HepG2 (cell line): Measurements from ENCODE around the gene ENG. TPM values are rescaled to one million over a fixed set of nuclear protein-coding genes. Genes with fewer than 3 reads are reported as not detected.

Experiments used
- ATAC-seq: fragments of 200-7000 bp; cut with Tn5 transposase; 3 replicates; pipeline ENCODE4 v1.9.1; 2020; ENCODE audit warnings: mild to moderate bottlenecking, moderate library complexity
- BruUV-seq: library from RNA; stranded (reverse); fragments of 400-500 nt; replicated peaks from 2 replicates; lab custom pipeline; 2021; lab: Mats Ljungman, UMichigan
- CTCF ChIA-PET: fragments of 300-600 bp; formaldehyde crosslinking; extraction: SDS; loops from one replicate; lab custom pipeline; 2021; ENCODE audit warnings: low total read pairs, inconsistent platforms, low intra/inter-chr PET ratio; lab: Yijun Ruan, JAX
- POLR2A ChIA-PET: fragments of 350-600 bp; sonication (Branson Sonifier 250); formaldehyde crosslinking; loops from one replicate; lab custom pipeline; 2020; ENCODE audit warnings: antibody characterized with exemption, inconsistent platforms; lab: Yijun Ruan, JAX
- DNase-seq: peaks from one replicate; pipeline ENCODE4 v3.0.0-alpha.2; 2015; ENCODE audit warnings: low spot score
- FAIRE-seq: peaks from 3 replicates; lab custom pipeline; 2011; peaks lifted over from hg19 to GRCh38; lab: Jason Lieb, UNC
- H2AFZ ChIP-seq: one replicate; pipeline ENCODE4 v1.6.1; 2011; ENCODE audit warnings: low read length, inconsistent platforms
- H3K27ac ChIP-seq: fragments of 300-600 bp; 3 replicates; pipeline ENCODE4 v1.8.0; 2011; ENCODE audit warnings: mixed run types, mild to moderate bottlenecking, mixed read lengths, low read length, inconsistent platforms; ENCODE audit not compliant: insufficient read depth; ENCODE audit errors: extremely low read length
- H3K27me3 ChIP-seq, 2 experiments: fragments of 200-600 bp in 1 of 2; 2 replicates in 1 of 2; 3 replicates in 1 of 2; pipeline versions ENCODE4 v1.6.0 to v1.8.0; 2011; ENCODE audit warnings: low read length in 2 of 2, mild to moderate bottlenecking in 2 of 2, moderate library complexity in 2 of 2, inconsistent platforms in 1 of 2; ENCODE audit not compliant: insufficient read depth in 2 of 2, control insufficient read depth in 1 of 2
- H3K36me3 ChIP-seq, 2 experiments: fragments of 200-600 bp in 1 of 2; replicated peaks in 1 of 2; 2 replicates in 1 of 2; 3 replicates in 1 of 2; pipeline versions ENCODE4 v1.5.1 to v1.8.0; 2011; ENCODE audit warnings: low read length in 2 of 2, inconsistent platforms in 1 of 2; ENCODE audit not compliant: insufficient read depth in 2 of 2, control insufficient read depth in 1 of 2
- H3K4me1 ChIP-seq: 2 replicates; pipeline ENCODE4 v1.5.1; 2012; ENCODE audit warnings: low read length, inconsistent platforms; ENCODE audit not compliant: insufficient read depth
- H3K4me2 ChIP-seq: 2 replicates; pipeline ENCODE4 v1.6.0; 2011; ENCODE audit warnings: low read depth, low read length, inconsistent platforms
- H3K4me3 ChIP-seq, 3 experiments: fragments of 200-600 bp in 1 of 3; sonication (generic), shearing (Covaris generic) in 1 of 3; replicated peaks in 1 of 3; 2 replicates each; pipeline ENCODE4 v1.5.1; 2011 to 2016; ENCODE audit warnings: low read length in 3 of 3, inconsistent platforms in 2 of 3, low read depth in 2 of 3, mild to moderate bottlenecking in 2 of 3, control low read depth in 1 of 3, mixed read lengths in 1 of 3; ENCODE audit not compliant: insufficient read depth in 1 of 3
- H3K79me2 ChIP-seq: one replicate; pipeline ENCODE4 v1.6.1; 2011; ENCODE audit warnings: low read length, inconsistent platforms; ENCODE audit not compliant: insufficient read depth
- H3K9ac ChIP-seq: 2 replicates; pipeline ENCODE4 v1.6.0; 2011; ENCODE audit warnings: mild to moderate bottlenecking, low read depth, low read length, inconsistent platforms; ENCODE audit not compliant: insufficient read depth
- H3K9me3 ChIP-seq: 2 replicates; pipeline ENCODE4 v1.5.1; 2012; ENCODE audit warnings: mild to moderate bottlenecking, low read length
- H4K20me1 ChIP-seq: 2 replicates; pipeline ENCODE4 v1.6.0; 2011; ENCODE audit warnings: inconsistent platforms, mild to moderate bottlenecking, low read length, moderate library complexity; ENCODE audit not compliant: insufficient read depth
- FOXO1 ChIP-seq: sonication (generic); formaldehyde crosslinking; IDR thresholded peaks from 2 replicates; pipeline ENCODE4 v1.4.0; 2020; ENCODE audit warnings: missing genetic modification reagents
- MAFF ChIP-seq: IDR thresholded peaks from 2 replicates; pipeline ENCODE4 v1.6.1; 2011; ENCODE audit warnings: low read depth, low read length, improper control_type of control experiment
- SOX13 ChIP-seq, 3 experiments: fragments of 450-650 bp in 1 of 3; sonication (generic) in 1 of 3; formaldehyde crosslinking in 1 of 3; IDR thresholded peaks in 2 of 3; conservative IDR thresholded peaks in 1 of 3; 2 replicates each; pipeline versions ENCODE4 v1.5.0 to v1.6.1; 2016 to 2020; ENCODE audit warnings: antibody characterized with exemption in 1 of 3, mild to moderate bottlenecking in 1 of 3, missing compliant biosample characterization in 1 of 3, missing genetic modification reagents in 1 of 3, moderate library complexity in 1 of 3
- YEATS4 ChIP-seq: sonication (generic); formaldehyde crosslinking; IDR thresholded peaks from 2 replicates; pipeline ENCODE4 v1.4.0; 2020; ENCODE audit warnings: missing genetic modification reagents, borderline replicate concordance
- ZNF121 ChIP-seq: sonication (generic); formaldehyde crosslinking; IDR thresholded peaks from 2 replicates; pipeline ENCODE4 v1.5.0; 2020; ENCODE audit warnings: mild to moderate bottlenecking, missing genetic modification reagents
- ZNF329 ChIP-seq: sonication (generic); formaldehyde crosslinking; IDR thresholded peaks from 2 replicates; pipeline ENCODE4 v1.9.0; 2021; ENCODE audit warnings: low read depth, mild to moderate bottlenecking, missing genetic modification reagents
- ZNF775 ChIP-seq: sonication (generic); formaldehyde crosslinking; IDR thresholded peaks from 2 replicates; pipeline ENCODE4 v1.4.0; 2020; ENCODE audit warnings: missing genetic modification reagents, mild to moderate bottlenecking, moderate library complexity, borderline replicate concordance
- WGBS: methylation state at CpG from one replicate; pipeline ENCODE4 v1.1.6; 2017; ENCODE audit warnings: low lambda C conversion rate; 5-methylcytosine and 5-hydroxymethylcytosine counted together
- in situ Hi-C: cut with HindIII; loops from 2 replicates; pipeline ENCODE4 v1.10.0; 2017; ENCODE audit warnings: low pct_unique_long_range_greater_than_20kb; ENCODE audit not compliant: extremely low pct_ligation_motif_present
- intact Hi-C: fragments of 100-400 bp; cut with micrococcal nuclease; formaldehyde crosslinking; loops from one replicate; pipeline ENCODE4 v1.10.0; 2022; ENCODE audit not compliant: unreplicated experiment
- polyA plus RNA-seq, 8 experiments: library from polyadenylated mRNA; depleted of rRNA in 3 of 8; stranded (reverse) in 7 of 8; unstranded in 1 of 8; fragments of >200 nt; fragmentation: Illumina TruSeq in 4 of 8; extraction: Trizol in 4 of 8; gene quantifications; 2 replicates each; pipeline versions ENCODE4 v1.2.1 to v1.2.3, GENCODE V29; 2011 to 2016; ENCODE audit warnings: low read depth in 4 of 8, missing spikeins in 1 of 8, mixed read lengths in 1 of 8; ENCODE audit not compliant: insufficient read depth in 1 of 8
- total RNA-seq, 5 experiments: library from RNA; depleted of rRNA; stranded (reverse); fragments of >200 nt; fragmentation: Illumina TruSeq; extraction: Trizol; gene quantifications; 2 replicates each; pipeline ENCODE4 v1.2.3, GENCODE V29; 2016; ENCODE audit warnings: low read depth in 1 of 5
- TF ChIP-seq, protein P1 (sequence below): sonication (generic); formaldehyde crosslinking; IDR thresholded peaks from 2 replicates; pipeline ENCODE4 v1.5.1; 2020; ENCODE audit warnings: missing genetic modification reagents, mild to moderate bottlenecking, borderline replicate concordance
- TF ChIP-seq, protein P2 (sequence below): sonication (generic); formaldehyde crosslinking; IDR thresholded peaks from 2 replicates; pipeline ENCODE4 v1.8.0; 2022; ENCODE audit warnings: mild to moderate bottlenecking, missing genetic modification reagents, moderate library complexity

The ENG gene
- total and polyA plus RNA-seq, 2 of the 13 experiments (the other 11 are each of a cell fraction or from before 2014, with no cell fraction given), result 0.02 to 1.1 TPM

DNA sequence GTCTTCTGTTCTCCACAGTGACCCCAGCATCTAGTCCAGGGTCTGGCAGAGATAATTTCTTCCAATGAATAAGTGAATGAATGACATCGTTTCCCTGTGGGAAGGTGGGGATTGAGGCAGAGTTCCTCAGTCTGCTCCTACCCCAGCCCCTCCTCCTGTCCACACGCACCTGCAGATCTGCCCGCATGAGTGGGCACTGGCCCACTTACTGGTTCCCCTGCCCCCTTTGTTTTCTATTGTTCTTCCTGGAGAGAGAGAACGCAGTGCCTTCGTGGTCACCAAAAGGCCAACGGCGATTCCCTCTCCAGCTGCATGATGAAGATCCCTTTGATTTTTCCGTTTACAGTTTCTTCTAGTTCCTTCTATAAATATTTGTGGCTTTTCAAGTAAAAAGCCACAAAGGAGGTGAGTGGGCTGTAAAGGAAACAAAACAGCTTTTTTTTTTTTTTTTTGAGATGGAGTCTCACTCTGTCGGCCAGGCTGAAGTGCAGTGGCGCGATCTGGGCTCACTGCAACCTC lies 57.5 kb downstream of the ENG start:
- Histone ChIP-seq H3K9ac (no peak overlapping the region), H3K4me3 (no peak overlapping the region)
- FAIRE-seq, result no peak

More for the DNA sequence above, 57.5 kb downstream of the ENG start:
- no peak overlapping the region for H2AFZ ChIP-seq
- H3K79me2 ChIP-seq, result no peaks in the 10 kb centered on the region
- intact Hi-C loops, result no loop called here
- in situ Hi-C loops, result no loop called here
- no peak for TF ChIP-seq ZNF121 (CRISPR knock-in tag)
- no peak for TF ChIP-seq YEATS4 (CRISPR knock-in tag)
- TF ChIP-seq, protein P1, sequence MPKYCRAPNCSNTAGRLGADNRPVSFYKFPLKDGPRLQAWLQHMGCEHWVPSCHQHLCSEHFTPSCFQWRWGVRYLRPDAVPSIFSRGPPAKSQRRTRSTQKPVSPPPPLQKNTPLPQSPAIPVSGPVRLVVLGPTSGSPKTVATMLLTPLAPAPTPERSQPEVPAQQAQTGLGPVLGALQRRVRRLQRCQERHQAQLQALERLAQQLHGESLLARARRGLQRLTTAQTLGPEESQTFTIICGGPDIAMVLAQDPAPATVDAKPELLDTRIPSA (CRISPR knock-in tag), result no peak
- no peak for TF ChIP-seq ZNF329 (CRISPR knock-in tag)
- no peak for TF ChIP-seq MAFF
- no peak for TF ChIP-seq SOX13 (IDR thresholded peaks at IDR 0.05)
- TF ChIP-seq SOX13 (CRISPR knock-in tag; conservative IDR thresholded peaks at IDR 0.05 in 1 of 2, IDR thresholded peaks at IDR 0.05 in 1 of 2), result peak in 1 of 2 experiments; percentile 28; a peak in 1 of 4 replicates
- TF ChIP-seq, protein P2, sequence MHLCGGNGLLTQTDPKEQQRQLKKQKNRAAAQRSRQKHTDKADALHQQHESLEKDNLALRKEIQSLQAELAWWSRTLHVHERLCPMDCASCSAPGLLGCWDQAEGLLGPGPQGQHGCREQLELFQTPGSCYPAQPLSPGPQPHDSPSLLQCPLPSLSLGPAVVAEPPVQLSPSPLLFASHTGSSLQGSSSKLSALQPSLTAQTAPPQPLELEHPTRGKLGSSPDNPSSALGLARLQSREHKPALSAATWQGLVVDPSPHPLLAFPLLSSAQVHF, result no peak
- no peak for TF ChIP-seq ZNF775 (CRISPR knock-in tag)
- TF ChIP-seq FOXO1 (CRISPR knock-in tag), result no peak
- ChIA-PET POLR2A (interaction anchor here (0.6 to 0.8 kb wide), 3 partner anchors 12 to 153 kb away, joined by 3 read pairs; no protein-coding TSS in a partner anchor), CTCF (no interaction called here)
- peak overlapping the region; percentile 46 for H3K4me2 ChIP-seq
- H3K36me3 ChIP-seq, result no peaks in the 10 kb centered on the region; a peak in 1 of 5 replicates
- H4K20me1 ChIP-seq, result peaks cover 4% of the 10 kb centered on the region; the same call in 1 of the 2 replicates
- H3K4me1 ChIP-seq, result peaks cover 68% of the 10 kb centered on the region
- H3K9me3 ChIP-seq, result no peaks in the 10 kb centered on the region
- 41% methylated on average over 11 of the region's 11 CpGs for WGBS
- H3K27me3 ChIP-seq, result no peaks in the 10 kb centered on the region
- ATAC-seq, result peak; percentile 7; the same call in 2 of the 3 replicates
- no peak overlapping the region for H3K27ac ChIP-seq
- no TSS peak for BruUV-seq
- DNase-seq, result no peak
